ENCODE measurements around the gene IPO9. TPM values are rescaled to one million over a fixed set of nuclear protein-coding genes. Genes with fewer than 3 reads are reported as not detected.
"Not testable (repeated sequence)": the region's sequence is repeated elsewhere in the genome, so short reads cannot be mapped to it uniquely, and the experiment has no call there.

IPO9 gene
- polyA plus RNA-seq, 3 donors, result 74.3 to 87.8 (median 79.2) TPM

GRCh38 chr1:201800246-201800645 is 28.7 kb upstream of the IPO9 start:
- DNase-seq, result no peak

GRCh38 chr1:201806801-201807200 is 22.2 kb upstream of the IPO9 start:
- DNase-seq, result no peak

DNA sequence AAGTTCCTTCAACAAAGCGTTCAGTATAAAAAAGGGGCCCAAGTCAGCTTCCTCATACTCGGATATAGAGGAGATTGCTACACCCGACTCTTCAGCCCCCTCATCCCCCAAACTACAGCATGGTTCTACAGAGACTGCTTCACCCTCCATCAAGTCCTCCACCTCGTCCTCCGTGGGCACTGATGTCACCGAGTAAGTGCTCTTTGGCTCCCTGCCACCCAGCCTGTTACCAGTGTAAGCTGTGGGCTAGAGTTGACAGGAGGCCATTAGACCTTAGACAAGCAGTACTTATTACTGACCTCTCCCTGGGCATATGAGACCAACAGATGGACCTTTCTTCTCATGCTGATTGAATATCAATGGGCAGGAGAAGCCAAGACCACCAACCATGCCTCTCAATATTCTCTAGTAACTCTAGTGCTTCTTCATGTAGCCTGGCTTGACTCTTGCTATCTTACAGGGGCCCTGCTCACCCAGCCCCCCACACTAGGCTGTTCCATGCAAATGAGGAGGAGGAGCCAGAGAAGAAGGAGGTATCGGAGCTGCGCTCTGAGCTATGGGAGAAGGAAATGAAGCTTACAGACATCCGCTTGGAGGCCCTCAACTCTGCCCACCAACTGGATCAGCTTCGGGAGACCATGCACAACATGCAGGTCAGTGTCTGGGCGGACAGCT is 20.9 kb upstream of the IPO9 start:
- no peak for DNase-seq

GRCh38 chr1:201808633-201808990 is 20.3 kb upstream of the IPO9 start:
- DNase-seq, result no peak

DNA sequence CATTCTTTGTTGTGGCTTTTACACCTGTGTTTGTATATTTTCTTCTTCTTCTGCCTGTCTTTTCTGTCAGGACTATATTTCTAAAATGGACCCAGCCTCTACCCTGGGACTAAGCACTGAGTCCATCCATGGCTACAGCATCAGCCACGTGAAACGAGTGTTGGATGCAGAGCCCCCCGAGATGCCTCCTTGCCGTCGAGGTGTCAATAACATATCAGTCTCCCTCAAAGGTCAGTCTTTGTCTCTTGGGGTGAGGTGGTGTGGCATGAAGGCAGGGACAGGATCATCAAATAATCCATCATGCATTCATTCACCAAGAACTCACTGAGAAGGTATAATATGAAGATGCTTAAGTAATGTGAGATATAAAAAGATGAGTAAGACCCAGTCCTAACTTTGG is 19.1 kb upstream of the IPO9 start:
- DNase-seq, result no peak

- DNase-seq, result no peak
These were observed 18.3 kb upstream of the IPO9 start for GRCh38 chr1:201810466-201811216.

GRCh38 chr1:201813226-201813625 is 15.7 kb upstream of the IPO9 start:
- DNase-seq, result no peak

DNA sequence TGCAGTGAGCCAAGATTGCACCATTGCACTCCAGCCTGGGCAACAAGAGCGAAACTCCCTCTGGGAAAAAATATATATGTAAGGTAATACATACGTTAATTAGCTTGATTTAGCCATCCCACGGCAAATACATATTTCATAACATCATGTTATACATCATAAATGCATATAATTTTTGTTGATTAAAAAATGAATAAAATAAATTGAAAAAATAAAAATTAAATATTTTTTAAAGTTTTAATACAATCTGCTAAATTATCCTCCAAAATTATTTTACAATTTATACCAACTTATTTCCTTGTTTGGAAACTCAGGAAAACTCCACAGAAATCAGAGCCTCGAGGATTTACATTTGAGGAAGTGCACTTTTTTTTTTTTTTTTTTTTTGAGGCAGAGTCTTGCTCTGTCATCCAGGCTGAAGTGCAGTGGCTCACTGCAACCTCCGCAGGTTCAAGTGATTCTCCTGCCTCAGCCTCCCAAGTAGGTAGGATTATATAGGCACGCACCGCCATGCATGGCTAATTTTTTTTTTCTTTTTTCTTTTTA is 12.6 kb upstream of the IPO9 start:
- DNase-seq, result no peak

DNA sequence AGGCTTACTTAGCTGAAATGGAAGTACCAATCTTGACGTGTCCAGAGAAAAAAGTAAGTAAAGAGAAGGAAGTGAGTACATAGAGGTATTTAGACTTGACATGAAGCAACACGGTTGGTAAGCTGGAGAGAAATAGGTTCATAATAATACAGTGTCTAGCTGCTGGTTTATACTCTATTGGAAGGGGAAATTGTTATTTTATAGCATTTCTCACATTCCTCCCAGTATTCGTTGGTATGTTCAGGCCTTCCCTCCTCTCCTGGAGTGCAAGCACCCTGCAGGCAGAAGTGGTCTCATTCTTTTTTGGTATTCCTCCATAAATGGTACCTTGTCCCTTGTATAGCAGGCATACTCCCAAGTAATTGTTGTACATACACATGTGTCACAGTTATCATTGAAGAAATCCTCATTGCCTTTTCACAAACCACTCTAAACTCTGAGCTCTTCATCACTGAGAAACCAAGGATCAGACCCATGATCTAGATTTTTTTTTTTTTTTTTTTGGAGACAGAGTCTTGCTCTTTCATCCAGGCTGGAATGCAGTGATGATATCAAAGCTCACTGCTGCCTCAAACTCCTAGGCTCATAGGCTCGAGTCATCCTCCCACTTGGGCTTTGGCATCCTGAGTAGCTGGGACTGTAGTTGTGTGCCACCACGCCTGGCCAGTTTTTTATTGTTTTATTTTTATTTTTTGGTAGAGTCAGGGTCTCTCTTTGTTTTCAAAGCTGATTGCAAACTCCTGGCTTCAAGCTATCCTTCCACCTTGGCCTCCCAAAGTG is 9.8 kb upstream of the IPO9 start:
- no peak for DNase-seq

- DNase-seq, result no peak
These were observed 8.5 kb upstream of the IPO9 start for GRCh38 chr1:201820413-201820812.

DNA sequence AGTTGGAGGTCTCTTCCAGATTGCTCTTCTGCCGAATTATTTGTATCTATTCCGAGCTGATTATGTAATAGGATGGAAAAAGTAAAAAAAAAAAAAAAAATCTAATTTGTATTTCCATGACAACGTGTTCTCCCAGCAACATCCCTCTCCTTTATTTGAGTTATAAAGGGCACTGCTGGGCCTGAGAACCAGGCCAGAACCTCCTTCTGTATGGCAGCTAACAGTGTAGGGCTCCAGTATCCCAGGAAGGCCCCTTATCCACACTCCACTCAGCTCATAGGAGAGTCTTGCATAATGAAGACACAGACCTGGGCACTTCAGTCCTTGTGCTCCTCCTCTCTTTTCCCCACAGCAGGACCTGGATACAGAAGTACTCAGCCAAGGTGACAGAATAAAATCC is 3.7 kb upstream of the IPO9 start:
- no peak for DNase-seq

GRCh38 chr1:201826830-201827229 is 2.1 kb upstream of the IPO9 start:
- DNase-seq, result peak; percentile 19

GRCh38 chr1:201827321-201828216 is 1.4 kb upstream of the IPO9 start:
- DNase-seq, result no peak

GRCh38 chr1:201828217-201828819 is 639 bp upstream of the IPO9 start:
- no peak for DNase-seq

DNA sequence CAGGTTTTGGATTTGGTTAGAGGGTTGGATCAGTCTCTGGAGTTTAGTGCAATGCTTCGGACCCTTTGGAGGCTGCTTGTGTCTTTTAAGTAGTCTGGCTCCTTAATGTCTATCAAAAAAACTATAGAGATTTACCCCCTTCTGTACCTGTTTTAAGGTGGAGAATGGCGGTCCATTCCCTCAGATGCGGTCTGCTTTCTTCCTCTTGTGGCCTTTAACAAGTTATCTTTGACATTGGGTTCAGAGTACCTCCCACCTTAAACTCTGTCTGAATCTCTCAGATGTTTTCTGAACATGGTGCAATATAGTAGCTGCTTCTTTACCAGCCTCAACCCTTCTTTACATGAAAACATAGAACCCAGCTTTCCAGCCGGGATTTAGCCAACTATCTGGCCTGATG is 2.4 kb downstream of the IPO9 start:
- DNase-seq, result no peak

GRCh38 chr1:201834621-201835020 is 5.7 kb downstream of the IPO9 start:
- no peak for DNase-seq

- no peak for DNase-seq
These were observed 9.4 kb downstream of the IPO9 start for GRCh38 chr1:201838381-201838780.

DNA sequence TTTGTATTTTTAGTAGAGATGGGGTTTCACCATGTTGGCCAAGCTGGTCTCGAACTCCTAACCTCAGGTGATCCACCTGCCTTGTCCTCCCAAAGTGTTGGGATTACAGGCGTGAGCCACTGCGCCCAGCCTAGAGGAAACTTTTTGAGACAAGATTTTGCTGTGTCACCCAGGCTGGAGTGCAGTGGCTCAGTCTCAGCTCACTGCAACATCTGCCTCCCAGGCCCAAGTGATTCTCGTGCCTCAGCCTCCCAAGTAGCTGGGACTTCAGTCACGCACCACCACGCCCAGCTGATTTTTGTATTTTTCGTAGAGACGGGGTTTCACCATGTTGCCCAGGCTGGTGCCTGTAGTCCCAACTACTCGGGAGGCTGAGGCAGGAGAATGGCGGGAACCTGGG is 10.1 kb downstream of the IPO9 start:
- not testable (repeated sequence) for DNase-seq

GRCh38 chr1:201840055-201840454 is 11.1 kb downstream of the IPO9 start:
- DNase-seq, result no peak

DNA sequence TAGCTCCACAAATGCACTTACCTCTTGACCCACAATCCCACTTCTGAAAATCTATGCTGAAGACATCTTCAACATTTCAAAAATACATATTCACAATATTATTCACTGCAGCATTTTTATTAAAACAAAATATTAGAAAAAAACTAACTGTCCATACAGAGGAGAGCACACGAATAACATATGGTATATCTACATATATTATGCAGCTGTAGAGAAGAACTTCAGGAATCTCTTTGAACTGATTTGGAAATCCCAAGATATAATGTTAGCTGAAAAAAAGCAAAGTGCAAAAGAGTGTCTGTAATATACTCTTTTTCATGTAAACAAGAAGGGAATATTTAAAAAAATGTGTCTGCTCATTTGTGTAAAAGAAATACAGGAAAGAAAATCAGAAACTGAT is 11.5 kb downstream of the IPO9 start:
- DNase-seq, result no peak

DNA sequence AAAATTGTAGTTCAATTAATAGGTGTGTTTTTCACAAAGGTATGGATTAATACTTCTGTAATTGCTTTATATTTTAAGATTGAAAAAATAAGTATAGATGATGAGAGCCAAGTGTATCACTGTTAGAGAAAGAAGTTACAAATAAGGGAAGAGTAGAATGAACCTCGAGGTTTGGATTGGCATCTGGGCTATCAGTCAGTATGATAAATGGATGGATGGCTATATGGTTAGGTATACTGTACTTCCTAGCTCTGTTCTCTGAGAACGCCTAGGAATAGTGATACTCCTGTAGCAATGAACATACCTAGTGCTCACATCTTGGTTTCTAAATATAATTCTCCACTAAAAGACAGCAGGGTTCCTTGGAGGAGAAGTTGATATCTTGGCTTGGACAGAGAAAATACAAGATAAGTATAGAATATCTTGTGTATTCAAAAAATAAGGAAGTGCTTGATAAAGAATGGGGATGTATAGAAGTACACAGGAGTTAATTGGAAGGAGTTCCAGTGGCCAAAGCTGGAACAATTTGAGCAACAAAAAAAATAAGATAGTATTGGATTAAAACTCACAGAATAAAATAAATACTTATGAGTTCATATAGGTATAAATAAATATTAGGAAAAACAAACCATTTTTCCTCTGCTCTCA is 12.4 kb downstream of the IPO9 start:
- DNase-seq, result no peak
